C4-2B (cell line): ENCODE data around the gene HPS5.

Source experiments
- CTCF ChIP-seq: fragments of 450-650 bp; conservative IDR thresholded peaks from 2 replicates; pipeline ENCODE4 v1.5.1; 2017; ENCODE audit warnings: mild to moderate bottlenecking
- ZFX ChIP-seq: fragments of 450-650 bp; IDR thresholded peaks from 2 replicates; pipeline ENCODE4 v1.6.1; 2017

GRCh38 chr11:18352581-18352980 lies 30.6 kb upstream of the HPS5 start:
- TF ChIP-seq CTCF (no peak), ZFX (no peak)
